Astrocyte of the spinal cord (primary cell): ENCODE results near the gene CDC42SE2.
A peak's percentile ranks its signal among the peaks of the same experiment; 100 is the strongest.
"Not testable (repeated sequence)": the region's sequence is repeated elsewhere in the genome, so short reads cannot be mapped to it uniquely, and the experiment has no call there.

Experiments
- DNase-seq: peaks from one replicate; pipeline ENCODE4 v3.0.0; 2011; ENCODE audit warnings: low read depth, low spot score
- H3K4me3 ChIP-seq: 2 replicates; pipeline ENCODE4 v1.5.1; 2011; ENCODE audit warnings: low read depth, mild to moderate bottlenecking, low read length, moderate library complexity
- CTCF ChIP-seq: IDR thresholded peaks from 2 replicates; pipeline ENCODE4 v1.5.1; 2012; ENCODE audit warnings: low read depth, mild to moderate bottlenecking, low read length, inconsistent platforms
- in situ Hi-C: cut with HindIII; loops from 2 replicates; pipeline ENCODE4 v1.10.0; 2017; ENCODE audit warnings: low sequenced_read_pairs

The CDC42SE2 gene

GRCh38 chr5:131276072-131276471, 12.2 kb downstream of the CDC42SE2 start:
- TF ChIP-seq CTCF = no peak
- no peak for DNase-seq
- in situ Hi-C loops = no loop called here
- H3K4me3 ChIP-seq = no peak overlapping the region

DNA sequence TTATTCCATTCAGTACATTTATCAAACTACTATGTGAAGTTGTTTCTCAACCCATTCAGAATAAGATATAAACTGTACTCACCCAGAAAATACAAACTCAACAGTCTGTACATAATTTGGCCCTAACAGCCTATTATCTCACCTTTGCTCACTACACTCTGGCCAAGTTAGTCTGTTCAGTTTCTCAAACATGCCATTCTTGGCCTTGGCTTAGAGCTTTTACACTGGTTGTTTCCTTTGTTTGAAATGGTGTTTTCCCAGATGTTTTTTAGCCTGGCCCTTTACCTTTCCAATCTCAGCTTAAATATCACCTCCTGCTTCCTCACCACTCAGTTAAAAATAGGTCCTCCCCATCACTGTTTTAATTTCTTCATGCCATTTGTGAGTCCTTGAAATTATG, 13.6 kb downstream of the CDC42SE2 start:
- no peak for DNase-seq
- in situ Hi-C loops = no loop called here
- TF ChIP-seq CTCF = no peak
- H3K4me3 ChIP-seq = no peak overlapping the region

- DNase-seq = no peak
- H3K4me3 ChIP-seq = no peak overlapping the region
- TF ChIP-seq CTCF = no peak
- in situ Hi-C loops = no loop called here
Measured at GRCh38 chr5:131277875-131278740, 14.3 kb downstream of the CDC42SE2 start.

- DNase-seq, H3K4me3 ChIP-seq, in situ Hi-C loops: not testable (repeated sequence)
Measured at GRCh38 chr5:131278741-131279124, 14.9 kb downstream of the CDC42SE2 start.

DNA sequence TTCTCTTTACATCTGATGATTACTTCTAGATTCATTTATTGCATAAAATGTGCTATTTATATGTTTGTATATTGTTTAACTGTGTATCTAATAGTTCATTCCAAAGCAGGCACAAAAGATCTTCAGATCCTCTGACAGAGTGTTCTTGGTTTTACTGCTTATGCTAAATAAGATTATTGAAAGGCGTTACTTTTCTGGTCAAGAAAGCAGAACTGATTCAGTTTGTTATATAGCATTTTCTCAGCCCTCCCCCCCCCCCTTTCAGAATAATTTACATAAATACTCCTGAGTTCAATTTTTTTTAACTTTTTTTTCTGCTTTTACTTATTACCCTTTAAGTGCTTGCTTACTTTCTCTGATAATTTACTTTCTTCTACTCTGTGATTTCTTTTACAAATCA, 15.4 kb downstream of the CDC42SE2 start:
- no peak for TF ChIP-seq CTCF
- no peak for DNase-seq
- no peak overlapping the region for H3K4me3 ChIP-seq
- in situ Hi-C loops = no loop called here

DNA sequence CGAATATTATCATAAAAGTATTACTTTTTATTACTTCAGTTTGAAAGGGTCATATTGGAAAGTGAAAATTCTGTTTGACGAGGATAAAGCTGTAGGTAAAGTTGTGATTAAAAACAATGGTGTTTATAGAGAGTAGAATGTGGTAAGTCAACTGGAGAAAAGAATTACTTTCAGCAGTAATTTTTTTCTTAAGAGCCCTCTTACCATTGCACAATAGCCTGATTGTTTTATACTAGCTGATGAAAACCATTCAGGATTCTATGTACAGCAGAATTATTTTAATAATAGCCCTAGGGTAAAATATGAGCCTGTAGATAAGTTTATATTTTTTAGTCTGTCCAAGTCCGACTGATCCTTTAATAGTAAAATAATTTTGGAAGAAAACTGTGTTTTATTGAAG, 16.6 kb downstream of the CDC42SE2 start:
- no peak for TF ChIP-seq CTCF
- no peak overlapping the region for H3K4me3 ChIP-seq
- DNase-seq = no peak
- in situ Hi-C loops = no loop called here

DNA sequence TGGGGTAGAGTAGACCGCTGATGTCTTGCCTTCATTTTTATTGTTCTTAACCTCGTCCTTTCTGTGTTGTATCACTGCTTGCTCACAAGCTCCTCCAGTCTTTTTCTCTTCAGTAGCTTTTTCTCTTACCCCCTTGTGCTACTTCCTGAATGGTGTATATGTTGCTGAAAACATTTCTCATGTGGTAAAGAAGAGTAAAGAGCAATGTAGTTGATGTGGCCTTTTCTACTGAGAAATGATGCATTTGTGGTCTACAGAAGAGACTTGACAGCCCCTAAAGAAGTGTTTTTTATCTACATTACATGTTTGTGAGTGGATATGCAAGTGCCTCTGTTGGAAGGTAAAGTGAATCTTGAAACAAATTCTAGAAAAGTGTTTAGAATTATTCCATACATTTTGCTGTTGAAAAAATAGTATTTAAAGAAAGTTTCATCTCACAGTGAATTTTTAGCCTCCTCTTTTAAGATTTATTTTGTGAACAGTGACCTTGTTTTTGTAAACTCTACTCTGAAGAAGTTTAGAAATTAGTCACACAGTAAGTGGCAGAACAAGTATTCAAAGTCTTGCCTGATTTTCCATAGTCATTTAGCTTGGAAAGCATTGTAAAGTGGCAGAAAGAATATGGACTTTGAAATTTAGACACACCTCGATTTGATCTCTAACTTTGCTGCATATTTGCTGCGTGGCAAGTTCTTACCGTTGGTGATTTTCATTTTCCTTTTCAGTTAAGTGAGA, 17.4 kb downstream of the CDC42SE2 start:
- no peak for TF ChIP-seq CTCF
- DNase-seq = peak; percentile 27
- in situ Hi-C loops = no loop called here
- no peak overlapping the region for H3K4me3 ChIP-seq
